LoVo (cell line): ENCODE results near the gene BOK.
"Not testable (repeated sequence)": the region's sequence is repeated elsewhere in the genome, so short reads cannot be mapped to it uniquely, and the experiment has no call there.

Source experiments
- DNase-seq: peaks from one replicate; pipeline ENCODE4 v3.0.0-alpha.2; 2016; ENCODE audit warnings: low spot score

Gene BOK

DNA sequence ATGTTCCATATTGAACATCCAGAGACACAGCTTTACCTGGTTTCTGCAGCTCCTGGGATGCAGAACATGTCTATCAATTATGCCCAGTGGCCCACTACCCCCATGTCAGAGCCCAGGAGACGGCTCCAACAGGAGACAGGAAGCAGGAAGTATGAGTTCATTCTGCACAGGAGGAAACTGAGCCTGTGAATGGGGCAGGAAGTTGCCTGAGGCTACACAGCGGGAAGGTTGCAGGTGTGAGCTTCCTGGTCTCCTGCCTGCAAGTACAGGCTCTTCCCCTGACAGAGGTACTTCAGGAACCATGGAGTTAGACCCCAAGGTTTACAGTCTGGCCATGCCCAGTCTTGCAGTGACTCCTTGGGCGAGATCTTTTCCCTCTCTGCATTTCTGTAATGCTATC lies 2.8 kb upstream of the BOK start:
- no peak for DNase-seq

- DNase-seq, result no peak
These were observed 1.8 kb upstream of the BOK start for GRCh38 chr2:241556746-241557145.

DNA sequence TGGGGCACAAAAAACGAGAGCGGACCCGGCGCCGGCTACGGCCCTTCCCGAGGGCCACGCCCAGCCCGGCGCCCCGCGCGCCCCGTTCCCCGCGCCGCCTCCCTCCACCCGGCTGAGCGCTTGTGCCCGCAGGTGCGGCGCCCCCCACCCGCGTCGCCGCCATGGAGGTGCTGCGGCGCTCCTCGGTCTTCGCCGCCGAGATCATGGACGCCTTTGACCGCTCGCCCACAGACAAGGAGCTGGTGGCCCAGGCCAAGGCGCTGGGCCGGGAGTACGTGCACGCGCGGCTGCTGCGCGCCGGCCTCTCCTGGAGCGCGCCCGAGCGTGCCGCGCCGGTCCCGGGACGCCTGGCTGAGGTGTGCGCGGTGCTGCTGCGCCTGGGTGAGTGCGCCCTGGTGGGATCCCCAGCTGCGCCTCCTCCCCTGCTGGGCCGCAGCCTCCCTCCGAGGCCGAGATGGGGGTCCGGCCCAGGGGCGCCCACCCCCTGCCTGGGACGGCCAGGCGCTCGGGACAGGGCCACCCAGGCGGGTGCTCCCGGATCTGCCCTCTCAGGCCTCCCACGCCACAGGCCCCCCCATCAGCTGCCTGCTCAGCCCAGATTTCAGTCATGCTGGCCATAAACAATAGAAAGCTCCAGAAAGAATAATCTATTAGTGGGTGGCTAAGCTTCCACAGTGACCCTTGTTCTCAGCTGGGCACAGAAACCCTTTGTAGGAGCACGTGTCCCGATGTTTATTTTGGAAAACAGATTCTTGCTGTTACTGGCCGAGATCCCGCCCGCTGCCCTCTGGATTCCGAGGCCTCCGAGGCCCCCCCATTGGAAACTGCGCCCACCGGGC lies 997 bp downstream of the BOK start:
- peak; percentile 42 for DNase-seq

DNA sequence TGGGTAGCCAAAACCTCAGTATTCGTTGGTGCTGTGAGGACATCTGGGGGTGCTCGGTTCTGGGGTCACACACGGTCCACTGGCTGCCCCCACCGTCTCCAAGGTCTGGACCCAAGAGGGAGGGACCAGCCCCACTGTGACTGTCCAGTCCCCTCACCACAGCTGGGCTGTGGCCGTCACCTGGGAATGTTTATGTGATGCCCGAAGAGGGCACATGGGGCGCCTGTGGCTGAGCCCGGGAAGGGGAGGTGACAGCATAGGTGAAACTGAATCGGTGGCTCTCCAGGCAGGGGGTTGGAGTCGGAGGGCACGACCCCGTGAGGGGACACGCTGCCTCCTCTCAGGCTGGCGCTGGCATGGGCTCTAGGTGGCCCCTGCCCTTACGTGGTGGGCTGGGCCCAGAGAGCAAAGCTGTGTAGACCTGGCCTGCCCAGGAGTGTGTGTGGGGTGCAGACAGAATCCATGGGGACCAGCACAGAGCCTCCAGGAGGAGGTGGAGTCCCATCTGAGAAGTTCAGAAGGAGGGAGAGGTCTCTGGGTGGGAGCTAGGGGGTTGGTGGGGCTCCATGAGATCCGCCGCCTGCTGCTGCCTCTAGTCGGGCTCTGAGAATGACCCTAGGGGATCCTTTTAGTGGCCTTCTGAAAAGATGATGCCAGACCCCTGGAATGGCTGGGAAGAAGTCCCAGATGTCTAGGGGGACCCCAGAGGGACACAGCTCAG lies 1.8 kb downstream of the BOK start:
- no peak for DNase-seq

DNA sequence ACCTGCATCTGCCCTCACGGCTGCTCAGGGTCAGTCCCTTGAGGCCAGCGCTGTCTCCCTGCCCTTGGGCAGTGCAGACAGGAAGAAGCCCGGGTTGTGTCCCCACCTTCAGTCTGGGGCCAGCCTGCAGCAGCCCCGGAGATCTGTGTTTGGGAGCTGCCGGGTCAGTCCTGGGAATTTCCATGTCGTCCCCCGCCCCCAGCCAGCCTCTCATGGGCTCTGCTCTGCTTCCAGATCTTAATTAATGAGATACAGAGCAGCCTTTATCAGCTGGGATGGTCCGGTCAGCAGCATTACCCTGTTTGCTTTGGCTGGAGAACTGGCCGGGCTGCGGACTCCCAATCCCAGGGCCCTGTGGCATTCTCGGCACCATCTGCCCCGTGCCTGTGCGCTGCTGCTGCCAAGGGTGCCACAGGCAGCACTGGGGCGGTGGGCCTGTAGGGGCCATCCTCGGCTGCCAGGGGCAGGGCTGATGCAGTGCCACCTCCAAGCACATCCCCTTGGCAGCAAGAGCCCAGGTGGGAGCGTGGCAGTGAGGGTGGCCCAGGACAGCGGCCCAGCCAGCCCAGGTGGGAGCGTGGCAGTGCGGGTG lies 2.4 kb downstream of the BOK start:
- DNase-seq, result no peak

GRCh38 chr2:241561832-241562231 lies 3.3 kb downstream of the BOK start:
- no peak for DNase-seq

DNA sequence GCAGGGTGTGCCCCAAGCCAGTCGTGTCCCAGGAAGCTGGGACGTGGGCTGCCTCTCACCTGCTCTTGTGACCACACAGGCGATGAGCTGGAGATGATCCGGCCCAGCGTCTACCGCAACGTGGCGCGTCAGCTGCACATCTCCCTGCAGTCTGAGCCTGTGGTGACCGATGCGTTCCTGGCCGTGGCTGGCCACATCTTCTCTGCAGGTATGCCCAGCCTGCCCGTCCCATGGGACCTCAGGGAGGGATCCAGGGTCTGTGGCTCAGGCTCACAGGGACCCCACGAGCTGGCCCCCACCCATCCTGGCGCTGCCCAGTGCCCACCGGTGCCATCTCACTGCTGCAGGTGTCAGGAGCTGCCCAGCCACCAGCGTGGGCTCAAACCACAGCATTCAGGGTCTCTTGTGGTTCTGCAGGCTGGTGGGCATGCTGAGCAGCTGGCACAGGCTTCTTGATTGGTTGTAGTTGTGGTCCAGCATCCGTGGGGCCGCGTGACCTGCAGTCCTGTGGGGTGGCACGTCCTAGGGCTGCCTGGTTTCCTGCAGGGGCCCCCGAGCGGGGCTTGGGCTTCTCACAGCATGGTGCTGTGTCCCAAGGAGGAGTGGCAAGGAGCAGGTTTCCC lies 3.8 kb downstream of the BOK start:
- no peak for DNase-seq

GRCh38 chr2:241563031-241563507 lies 4.5 kb downstream of the BOK start:
- no peak for DNase-seq

DNA sequence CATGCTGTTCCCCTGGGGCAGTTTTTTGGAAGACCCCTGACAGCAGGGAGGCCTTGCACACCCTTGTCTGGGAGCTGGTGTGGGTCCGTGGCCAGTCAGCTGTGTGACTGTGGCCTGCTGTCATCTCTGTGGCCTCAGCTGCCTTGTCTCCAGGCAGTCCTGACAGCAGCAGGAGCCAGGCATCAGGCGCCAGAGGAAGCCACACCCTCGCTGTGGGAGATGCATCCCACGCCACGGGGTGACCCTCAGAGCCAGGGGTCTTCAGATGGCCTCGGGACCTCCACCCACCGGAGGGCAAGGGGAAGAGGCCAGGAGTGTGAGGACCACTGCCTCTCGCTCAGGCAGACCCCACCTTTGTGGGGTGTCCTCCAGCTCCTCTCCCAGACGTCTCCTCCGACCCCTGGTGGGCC lies 5.0 kb downstream of the BOK start:
- DNase-seq, result no peak

DNA sequence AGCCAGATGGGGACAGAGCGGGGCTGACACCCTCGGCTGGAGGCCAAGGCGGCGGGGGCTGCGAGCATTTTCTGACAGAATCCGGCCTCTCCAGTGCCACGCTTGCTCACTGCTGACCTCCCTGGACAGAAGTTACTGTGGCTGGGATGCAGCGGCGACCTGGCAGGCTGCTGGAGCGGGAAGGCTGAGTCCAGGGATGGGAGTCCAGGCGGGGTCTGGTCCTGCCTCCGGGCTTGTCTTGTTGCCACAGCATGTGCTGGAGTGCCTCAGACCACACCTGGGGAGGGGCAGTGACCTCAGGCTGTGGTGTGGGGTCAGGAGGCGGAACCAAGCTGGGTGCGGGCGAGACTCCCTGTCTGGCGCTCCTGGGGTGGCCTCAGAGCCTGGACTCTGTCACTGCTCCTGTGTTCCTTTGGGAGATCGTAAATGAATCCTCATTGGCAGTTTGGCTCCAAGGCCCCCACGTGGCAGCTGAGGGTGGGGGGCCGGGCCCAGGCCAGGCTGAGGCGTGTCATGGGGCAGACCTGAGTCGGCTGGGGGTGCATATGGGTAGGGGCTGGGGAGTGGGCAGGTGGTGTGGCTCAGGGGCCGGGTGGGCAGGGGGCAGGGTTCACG lies 5.5 kb downstream of the BOK start:
- no peak for DNase-seq

GRCh38 chr2:241564596-241565410 lies 6.3 kb downstream of the BOK start:
- no peak for DNase-seq

GRCh38 chr2:241565411-241565810 lies 6.9 kb downstream of the BOK start:
- DNase-seq, result no peak

- not testable (repeated sequence) for DNase-seq
These were observed 7.5 kb downstream of the BOK start for GRCh38 chr2:241566021-241566420.

DNA sequence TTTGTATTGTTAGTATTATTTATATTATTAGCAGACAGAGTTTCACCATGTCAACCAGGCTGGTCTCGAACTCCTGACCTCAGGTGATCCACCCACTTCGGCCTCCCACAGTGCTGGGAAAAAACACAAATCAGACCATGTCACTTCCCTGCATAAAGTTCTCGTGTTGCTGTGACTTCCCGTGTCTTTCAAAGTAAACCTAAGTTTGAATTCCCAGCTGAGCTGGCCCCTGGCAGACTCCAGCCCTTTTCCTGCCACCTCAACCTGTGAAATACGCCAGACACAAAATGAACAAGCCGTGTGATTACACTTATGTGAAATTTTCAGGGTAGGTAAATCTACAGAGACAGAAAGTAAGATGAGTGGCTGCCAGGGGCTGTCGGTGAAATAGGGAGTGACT lies 7.9 kb downstream of the BOK start:
- no peak for DNase-seq

DNA sequence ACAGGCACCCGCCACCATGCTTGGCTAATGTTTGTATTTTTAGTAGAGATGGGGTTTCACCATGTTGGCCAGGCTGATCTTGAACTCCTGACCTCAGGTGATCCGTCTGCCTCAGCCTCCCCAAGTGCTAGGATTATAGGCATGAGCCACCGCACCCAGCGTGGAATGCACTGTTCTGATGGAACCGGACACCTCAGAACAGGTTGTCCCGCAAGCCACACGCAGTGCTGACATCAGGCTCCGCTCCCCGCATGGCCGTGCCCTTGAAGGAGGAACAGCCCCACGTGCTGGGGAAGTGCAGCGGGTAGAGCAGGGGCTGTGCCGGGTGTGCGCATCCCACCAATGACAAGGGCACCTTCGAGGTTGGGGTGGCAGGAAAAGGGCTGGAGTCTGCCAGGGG lies 8.7 kb downstream of the BOK start:
- DNase-seq, result not testable (repeated sequence)

- no peak for DNase-seq
These were observed 9.2 kb downstream of the BOK start for GRCh38 chr2:241567776-241568175.

DNA sequence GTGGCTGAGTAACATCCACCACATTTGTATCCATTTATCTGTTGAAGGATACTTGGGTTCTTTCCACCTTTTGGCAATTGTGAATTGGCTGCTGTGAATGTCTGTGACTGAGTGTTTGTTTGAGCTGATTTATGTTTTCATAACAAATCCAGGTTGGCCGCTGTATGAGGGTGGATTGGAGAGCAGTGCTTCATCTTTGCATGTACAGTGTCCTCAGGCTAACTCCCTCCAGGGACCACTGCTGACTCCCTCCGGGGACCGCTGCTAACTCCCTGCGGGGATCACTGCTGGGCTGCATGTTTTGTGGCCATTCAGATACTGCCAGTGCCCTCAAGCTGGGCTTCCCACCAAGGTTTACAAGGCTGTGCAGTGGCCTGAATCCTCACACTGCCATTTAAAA lies 10.2 kb downstream of the BOK start:
- DNase-seq, result no peak

DNA sequence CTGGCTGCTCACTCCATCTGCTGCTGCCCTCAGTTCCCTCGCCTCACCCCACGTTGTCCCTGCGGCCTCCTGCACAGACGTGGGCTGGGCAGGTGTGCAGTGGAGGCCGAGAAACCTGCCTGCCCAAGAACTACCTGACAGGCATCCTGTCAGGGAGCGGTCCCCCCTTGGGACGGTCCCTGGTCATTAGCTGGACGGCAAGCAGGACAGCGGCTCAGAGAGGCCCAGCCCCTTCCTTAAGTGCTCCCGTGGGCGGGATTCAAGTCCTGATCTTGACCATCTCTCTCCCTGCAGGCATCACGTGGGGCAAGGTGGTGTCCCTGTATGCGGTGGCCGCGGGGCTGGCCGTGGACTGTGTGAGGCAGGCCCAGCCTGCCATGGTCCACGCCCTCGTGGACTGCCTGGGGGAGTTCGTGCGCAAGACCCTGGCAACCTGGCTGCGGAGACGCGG lies 11.3 kb downstream of the BOK start:
- no peak for DNase-seq

- no peak for DNase-seq
These were observed 12.5 kb downstream of the BOK start for GRCh38 chr2:241570961-241571581.

DNA sequence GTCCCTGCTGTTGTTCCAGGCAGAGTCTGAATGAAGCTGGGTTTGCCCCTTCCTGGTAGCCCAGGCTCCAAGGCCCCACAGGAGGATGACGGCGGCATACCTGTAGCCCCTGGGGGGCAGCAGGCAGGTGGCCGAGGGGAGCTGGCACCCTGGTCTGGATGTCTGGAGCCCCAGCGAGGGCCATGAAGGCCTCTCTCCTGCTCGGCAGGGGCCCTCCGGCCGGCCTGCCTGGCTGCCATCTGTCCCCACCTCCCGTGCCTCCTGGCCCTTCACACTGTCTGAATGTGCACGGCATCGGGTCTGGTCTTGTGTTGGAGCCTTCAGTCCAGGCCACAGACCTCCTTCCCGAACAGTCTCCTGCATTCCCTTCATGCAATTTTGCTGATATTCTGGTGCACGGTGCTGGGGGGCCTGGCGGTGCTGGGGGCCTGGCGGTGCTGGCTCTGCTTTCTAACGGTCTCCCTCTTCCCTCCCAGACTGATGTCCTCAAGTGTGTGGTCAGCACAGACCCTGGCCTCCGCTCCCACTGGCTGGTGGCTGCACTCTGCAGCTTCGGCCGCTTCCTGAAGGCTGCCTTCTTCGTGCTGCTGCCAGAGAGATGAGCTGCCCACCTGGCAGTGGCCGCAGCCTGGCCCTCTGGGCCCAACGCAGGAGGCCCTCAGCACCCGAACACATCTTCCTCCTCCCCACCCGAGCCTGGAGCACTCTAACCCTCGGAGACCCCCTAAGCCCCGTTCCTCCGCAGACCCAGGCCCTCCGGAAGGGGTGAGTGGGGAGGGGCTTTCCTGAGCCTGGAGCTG lies 13.5 kb downstream of the BOK start:
- DNase-seq, result no peak
